Type B pancreatic cell (in vitro differentiated cells): ENCODE results near the gene POC1A. TPM values are rescaled to one million over a fixed set of nuclear protein-coding genes. Genes with fewer than 3 reads are reported as not detected.

ENCODE experiments used
- DNase-seq: peaks from one replicate; pipeline ENCODE4 v3.0.0; 2021; ENCODE audit warnings: mixed read lengths; ENCODE audit not compliant: unreplicated experiment; ENCODE audit errors: extremely low spot score
- H3K27ac Mint-ChIP-seq: 2 replicates; pipeline ENCODE4 v1.8.0; 2021; ENCODE audit warnings: mild to moderate bottlenecking, mixed read lengths
- H3K27me3 Mint-ChIP-seq: 2 replicates; pipeline ENCODE4 v1.8.0; 2021; ENCODE audit warnings: mixed read lengths
- H3K36me3 Mint-ChIP-seq: 2 replicates; pipeline ENCODE4 v1.8.0; 2021; ENCODE audit warnings: mixed read lengths
- H3K4me1 Mint-ChIP-seq: one replicate; pipeline ENCODE4 v1.8.0; 2021; ENCODE audit warnings: mixed read lengths; ENCODE audit not compliant: unreplicated experiment
- H3K4me3 Mint-ChIP-seq: 2 replicates; pipeline ENCODE4 v1.8.0; 2021; ENCODE audit warnings: mild to moderate bottlenecking, mixed read lengths
- H3K9me3 Mint-ChIP-seq: 2 replicates; pipeline ENCODE4 v1.8.0; 2021; ENCODE audit warnings: mixed read lengths
- total RNA-seq: library from RNA; stranded (reverse); gene quantifications from 2 replicates; pipeline ENCODE4 v1.2.1, GENCODE V29; 2021; ENCODE audit warnings: low replicate concordance
- TF ChIP-seq, protein P1 (sequence below): fragments of 200-600 bp; sonication (generic); conservative IDR thresholded peaks from 2 replicates; pipeline ENCODE4 v1.5.0; 2021; ENCODE audit warnings: antibody characterized with exemption, mild to moderate bottlenecking

Gene POC1A
- total RNA-seq, 1 donor from 2014 or later = 19.1 TPM

DNA sequence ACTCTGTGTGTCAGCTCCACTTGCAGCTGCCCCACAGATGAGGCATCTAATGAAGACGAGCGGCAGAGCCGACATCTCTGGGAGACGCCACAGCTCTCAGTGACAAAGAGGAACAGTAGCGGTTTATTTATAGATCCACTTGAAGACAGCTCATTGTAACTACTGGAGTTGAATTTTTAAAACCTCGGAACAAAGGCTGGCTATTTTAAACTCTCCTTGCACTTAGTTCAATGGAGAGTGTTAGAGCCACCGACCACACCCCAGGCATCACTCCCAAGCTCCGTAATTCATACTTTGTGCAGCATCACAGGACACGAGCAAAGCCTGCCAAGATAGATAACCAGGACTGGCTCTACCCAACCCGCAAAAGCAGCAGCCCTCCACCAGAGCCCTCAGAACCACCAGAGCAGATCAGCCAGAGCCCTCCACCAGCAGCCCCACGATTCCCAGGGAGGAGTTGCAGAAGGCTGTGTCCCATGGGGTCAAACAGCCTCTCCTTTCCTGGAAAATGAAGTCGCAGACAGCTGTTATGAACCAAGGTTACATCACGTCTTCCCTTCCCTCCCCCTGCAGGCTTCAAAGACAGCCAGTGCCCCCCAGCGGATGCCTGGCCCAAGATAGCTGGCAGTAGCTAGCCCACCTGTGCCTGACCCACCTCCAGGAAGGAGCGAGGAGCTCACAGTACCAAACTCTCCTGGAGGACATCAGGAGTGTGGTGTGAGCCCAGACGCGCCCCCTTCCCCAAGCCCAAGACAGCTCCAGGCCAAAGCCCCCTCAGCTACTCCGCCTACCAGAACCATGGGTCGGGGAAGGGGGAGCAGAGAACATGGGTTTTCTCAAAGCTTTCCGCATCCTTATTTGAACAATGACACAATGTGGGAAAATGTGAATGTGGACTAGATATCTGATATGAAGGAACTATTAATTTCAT lies 45.7 kb downstream of the POC1A start:
- H3K36me3 Mint-ChIP-seq = peaks cover 10% of the 10 kb centered on the region
- H3K27ac Mint-ChIP-seq = no peak overlapping the region
- DNase-seq = no peak
- H3K4me3 Mint-ChIP-seq = no peak overlapping the region
- H3K4me1 Mint-ChIP-seq = peaks cover 26% of the 10 kb centered on the region
- H3K9me3 Mint-ChIP-seq = no peaks in the 10 kb centered on the region
- TF ChIP-seq, protein P1, sequence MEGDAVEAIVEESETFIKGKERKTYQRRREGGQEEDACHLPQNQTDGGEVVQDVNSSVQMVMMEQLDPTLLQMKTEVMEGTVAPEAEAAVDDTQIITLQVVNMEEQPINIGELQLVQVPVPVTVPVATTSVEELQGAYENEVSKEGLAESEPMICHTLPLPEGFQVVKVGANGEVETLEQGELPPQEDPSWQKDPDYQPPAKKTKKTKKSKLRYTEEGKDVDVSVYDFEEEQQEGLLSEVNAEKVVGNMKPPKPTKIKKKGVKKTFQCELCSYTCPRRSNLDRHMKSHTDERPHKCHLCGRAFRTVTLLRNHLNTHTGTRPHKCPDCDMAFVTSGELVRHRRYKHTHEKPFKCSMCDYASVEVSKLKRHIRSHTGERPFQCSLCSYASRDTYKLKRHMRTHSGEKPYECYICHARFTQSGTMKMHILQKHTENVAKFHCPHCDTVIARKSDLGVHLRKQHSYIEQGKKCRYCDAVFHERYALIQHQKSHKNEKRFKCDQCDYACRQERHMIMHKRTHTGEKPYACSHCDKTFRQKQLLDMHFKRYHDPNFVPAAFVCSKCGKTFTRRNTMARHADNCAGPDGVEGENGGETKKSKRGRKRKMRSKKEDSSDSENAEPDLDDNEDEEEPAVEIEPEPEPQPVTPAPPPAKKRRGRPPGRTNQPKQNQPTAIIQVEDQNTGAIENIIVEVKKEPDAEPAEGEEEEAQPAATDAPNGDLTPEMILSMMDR = no peak
- H3K27me3 Mint-ChIP-seq = no peaks in the 10 kb centered on the region

DNA sequence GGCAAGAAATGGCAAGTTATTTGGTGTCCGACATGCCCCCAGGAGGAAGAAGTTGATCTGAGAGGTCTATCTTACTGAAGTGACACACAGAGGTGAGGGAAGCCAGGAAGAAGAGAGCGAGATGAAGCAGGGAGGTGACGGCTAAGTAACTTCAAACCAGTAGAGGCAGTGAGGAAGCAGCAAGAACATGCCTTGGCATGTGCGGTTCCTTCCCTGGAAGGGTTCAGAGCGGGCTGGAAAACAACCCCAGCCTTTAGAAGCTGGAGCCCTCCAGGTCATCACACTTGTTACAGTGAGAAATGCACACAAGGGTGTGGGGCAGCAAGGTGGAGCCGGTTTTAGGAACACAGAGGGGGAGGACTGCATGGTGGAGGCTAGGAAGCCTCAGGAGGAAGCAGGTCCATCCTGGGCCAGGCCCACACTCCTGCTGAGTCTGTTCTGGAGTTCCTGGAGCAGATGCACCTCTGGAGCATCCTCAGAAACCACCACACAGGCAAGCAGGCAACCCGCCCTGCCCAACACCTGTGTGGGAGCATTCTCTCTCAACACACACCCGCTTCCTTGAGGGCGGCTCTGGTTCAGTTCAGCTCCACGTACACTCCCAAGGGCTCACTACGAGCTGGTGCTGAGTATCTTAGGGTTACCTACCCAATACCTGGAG lies 47.1 kb downstream of the POC1A start:
- H3K36me3 Mint-ChIP-seq = peaks cover 17% of the 10 kb centered on the region
- H3K27me3 Mint-ChIP-seq = no peaks in the 10 kb centered on the region
- no peak overlapping the region for H3K4me3 Mint-ChIP-seq
- TF ChIP-seq, protein P1 = no peak
- peak overlapping the region; percentile 68 for H3K27ac Mint-ChIP-seq
- no peak for DNase-seq
- peaks cover 26% of the 10 kb centered on the region for H3K4me1 Mint-ChIP-seq
- no peaks in the 10 kb centered on the region for H3K9me3 Mint-ChIP-seq

GRCh38 chr3:52104684-52105640 lies 49.3 kb downstream of the POC1A start:
- Mint-ChIP-seq H3K36me3 (peaks cover 18% of the 10 kb centered on the region), H3K27ac (no peak overlapping the region), H3K27me3 (no peaks in the 10 kb centered on the region), H3K4me3 (no peak overlapping the region), H3K9me3 (peaks cover 5% of the 10 kb centered on the region), H3K4me1 (peaks cover 23% of the 10 kb centered on the region)
- DNase-seq = no peak
- TF ChIP-seq, protein P1 = no peak

GRCh38 chr3:52102934-52103333 lies 51.3 kb downstream of the POC1A start:
- no peak overlapping the region for H3K4me3 Mint-ChIP-seq
- no peak for DNase-seq
- no peaks in the 10 kb centered on the region for H3K27me3 Mint-ChIP-seq
- TF ChIP-seq, protein P1 = no peak
- peaks cover 18% of the 10 kb centered on the region for H3K36me3 Mint-ChIP-seq
- H3K4me1 Mint-ChIP-seq = peaks cover 3% of the 10 kb centered on the region
- no peak overlapping the region for H3K27ac Mint-ChIP-seq
- H3K9me3 Mint-ChIP-seq = peaks cover 5% of the 10 kb centered on the region

DNA sequence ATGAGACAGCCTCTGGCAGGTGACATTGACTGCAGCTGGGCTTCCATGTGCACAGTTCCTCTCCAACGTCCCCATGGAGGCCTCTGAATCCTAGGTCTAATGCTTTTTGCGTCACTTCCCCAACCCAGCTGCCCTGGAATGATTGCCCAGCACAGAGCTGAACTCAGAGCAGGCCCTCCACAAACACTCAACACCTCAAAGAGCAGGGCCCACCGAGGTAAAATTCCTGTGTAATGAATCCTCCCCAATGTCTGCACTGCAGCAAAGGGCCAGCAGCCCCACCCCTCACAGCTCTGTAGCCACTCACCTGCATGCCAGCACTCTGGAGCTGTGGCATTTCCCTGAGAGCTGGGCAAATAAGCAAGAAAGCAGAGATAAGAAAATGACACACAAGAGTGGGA lies 55.2 kb downstream of the POC1A start:
- Mint-ChIP-seq H3K36me3 (peaks cover 11% of the 10 kb centered on the region), H3K27ac (no peak overlapping the region), H3K9me3 (peaks cover 5% of the 10 kb centered on the region), H3K4me1 (no peaks in the 10 kb centered on the region), H3K27me3 (no peaks in the 10 kb centered on the region), H3K4me3 (no peak overlapping the region)
- DNase-seq = no peak
- TF ChIP-seq, protein P1 = no peak
